GM12878 (cell line): Measurements from ENCODE around the gene IQCH. TPM values are rescaled to one million over a fixed set of nuclear protein-coding genes. Genes with fewer than 3 reads are reported as not detected.

Source experiments
- ATAC-seq: fragments of 200-7000 bp; cut with Tn5 transposase; 3 replicates; pipeline ENCODE4 v1.9.1; 2020; ENCODE audit warnings: mild to moderate bottlenecking, moderate library complexity
- BruUV-seq: library from RNA; stranded (reverse); fragments of 400-500 nt; replicated peaks from 2 replicates; lab custom pipeline; 2021; lab: Mats Ljungman, UMichigan
- CTCF ChIA-PET: fragments of 300-600 bp; sonication (Branson Sonifier 250); formaldehyde crosslinking; extraction: SDS; loops from one replicate; lab custom pipeline; 2021; ENCODE audit warnings: inconsistent platforms; lab: Yijun Ruan, JAX
- POLR2A ChIA-PET: fragments of 350-600 bp; formaldehyde crosslinking; extraction: SDS; loops from one replicate; lab custom pipeline; 2021; ENCODE audit warnings: inconsistent platforms; lab: Charles Lee
- RAD21 ChIA-PET: fragments of 300-600 bp; sonication (Branson Sonifier 250); formaldehyde crosslinking; loops from one replicate; lab custom pipeline; 2023; ENCODE audit warnings: antibody characterized with exemption; ENCODE audit not compliant: unreplicated experiment; lab: Charles Lee
- SMC1A ChIA-PET: fragments of 300-600 bp; sonication (Branson Sonifier 250); formaldehyde crosslinking; loops from one replicate; lab custom pipeline; 2023; ENCODE audit not compliant: unreplicated experiment, uncharacterized antibody; lab: Charles Lee
- DNase-seq: peaks from one replicate; pipeline ENCODE4 v3.0.0-alpha.2; 2011; ENCODE audit warnings: low read depth, low spot score
- FAIRE-seq: peaks from 3 replicates; lab custom pipeline; 2011; peaks lifted over from hg19 to GRCh38; lab: Jason Lieb, UNC
- H2AFZ ChIP-seq: 2 replicates; pipeline ENCODE4 v1.6.0; 2011; ENCODE audit warnings: low read depth, low read length, control low read depth; ENCODE audit not compliant: control insufficient read depth
- H3K27ac ChIP-seq: 2 replicates; pipeline ENCODE4 v1.5.1; 2011; ENCODE audit warnings: control low read depth; ENCODE audit not compliant: control insufficient read depth, insufficient read depth
- H3K27me3 ChIP-seq, 2 experiments: replicated peaks in 1 of 2; 2 replicates each; pipeline versions ENCODE4 v1.6.0 to v1.6.1; 2011; ENCODE audit warnings: low read length in 1 of 2; ENCODE audit not compliant: control insufficient read depth in 2 of 2, insufficient read depth in 2 of 2
- H3K36me3 ChIP-seq, 2 experiments: 2 replicates each; pipeline ENCODE4 v1.5.1; 2011; ENCODE audit warnings: low read length in 1 of 2; ENCODE audit not compliant: control insufficient read depth in 2 of 2, insufficient read depth in 2 of 2
- H3K4me1 ChIP-seq: 2 replicates; pipeline ENCODE4 v1.6.1; 2011; ENCODE audit warnings: mild to moderate bottlenecking, low read length, moderate library complexity, mixed read lengths; ENCODE audit not compliant: control insufficient read depth, insufficient read depth
- H3K4me2 ChIP-seq: 2 replicates; pipeline ENCODE4 v1.6.0; 2011; ENCODE audit warnings: control low read depth; ENCODE audit not compliant: control insufficient read depth, insufficient read depth
- H3K4me3 ChIP-seq: fragments of 200-600 bp; sonication (generic); 2 replicates; pipeline ENCODE4 v1.5.1; 2016
- H3K79me2 ChIP-seq: 2 replicates; pipeline ENCODE4 v1.6.0; 2011; ENCODE audit warnings: low read length; ENCODE audit not compliant: control insufficient read depth, insufficient read depth
- H3K9ac ChIP-seq: 2 replicates; pipeline ENCODE4 v1.8.0; 2011; ENCODE audit warnings: low read length, control low read depth, mixed read lengths; ENCODE audit not compliant: control insufficient read depth, insufficient read depth
- H3K9me3 ChIP-seq: replicated peaks from 3 replicates; pipeline ENCODE4 v1.5.1; 2011; ENCODE audit warnings: mild to moderate bottlenecking, low read length; ENCODE audit not compliant: control insufficient read depth, insufficient read depth
- H4K20me1 ChIP-seq: 2 replicates; pipeline ENCODE4 v1.6.0; 2011; ENCODE audit not compliant: control insufficient read depth, insufficient read depth
- DPF2 ChIP-seq: fragments of 450-650 bp; IDR thresholded peaks from 2 replicates; pipeline ENCODE4 v1.6.1; 2017; ENCODE audit warnings: mild to moderate bottlenecking
- EED ChIP-seq: sonication (generic); IDR thresholded peaks from 2 replicates; pipeline ENCODE4 v1.6.1; 2016; ENCODE audit warnings: antibody characterized with exemption, low read depth
- ESRRA ChIP-seq: IDR thresholded peaks from 2 replicates; pipeline ENCODE4 v1.6.1; 2012; ENCODE audit warnings: mild to moderate bottlenecking, low read length, improper control_type of control experiment
- JUNB ChIP-seq: IDR thresholded peaks from 2 replicates; pipeline ENCODE4 v1.6.1; 2016; ENCODE audit warnings: antibody characterized with exemption, mild to moderate bottlenecking
- NR2F1 ChIP-seq: fragments of 450-650 bp; conservative IDR thresholded peaks from 2 replicates; pipeline ENCODE4 v1.6.1; 2017; ENCODE audit warnings: mild to moderate bottlenecking
- SRF ChIP-seq, 2 experiments: IDR thresholded peaks; 2 replicates each; pipeline ENCODE4 v1.6.1; 2011; ENCODE audit warnings: low read depth in 2 of 2, low read length in 2 of 2, mild to moderate bottlenecking in 1 of 2, moderate library complexity in 1 of 2
- TAF1 ChIP-seq: IDR thresholded peaks from 2 replicates; pipeline ENCODE4 v1.6.1; 2011; ENCODE audit warnings: mild to moderate bottlenecking, low read depth, low read length, borderline replicate concordance
- TCF3 ChIP-seq: IDR thresholded peaks from 2 replicates; pipeline ENCODE4 v1.6.1; 2012; ENCODE audit warnings: low read depth, mild to moderate bottlenecking, low read length, borderline replicate concordance; ENCODE audit not compliant: insufficient read depth
- YBX1 ChIP-seq: fragments of 450-650 bp; IDR thresholded peaks from 2 replicates; pipeline ENCODE4 v1.6.1; 2016; ENCODE audit warnings: antibody characterized with exemption
- ZBED1 ChIP-seq: IDR thresholded peaks from 2 replicates; pipeline ENCODE4 v1.6.1; 2016; ENCODE audit warnings: borderline replicate concordance
- ZSCAN29 ChIP-seq: fragments of 450-650 bp; IDR thresholded peaks from 2 replicates; pipeline ENCODE4 v1.6.1; 2017; ENCODE audit warnings: mild to moderate bottlenecking, moderate library complexity
- WGBS: methylation state at CpG from one replicate; pipeline ENCODE4 v1.1.6; 2016; ENCODE audit warnings: low lambda C conversion rate; ENCODE audit not compliant: insufficient replicate concordance, insufficient coverage; ENCODE audit errors: missing lambda C conversion rate; 5-methylcytosine and 5-hydroxymethylcytosine counted together
- in situ Hi-C: fragments of 300-500 bp; cut with MboI; formaldehyde crosslinking; loops from 9 replicates; pipeline ENCODE4 v1.14.3; 2018; ENCODE audit warnings: mixed read lengths
- intact Hi-C: fragments of 100-400 bp; cut with micrococcal nuclease; formaldehyde crosslinking; loops from one replicate; pipeline ENCODE4 v1.14.2; 2022; ENCODE audit not compliant: unreplicated experiment
- polyA plus RNA-seq, 11 experiments: library from polyadenylated mRNA; depleted of rRNA in 4 of 11; unstranded in 6 of 11; stranded (reverse) in 5 of 11; fragments of >200 nt; fragmentation: Nextera tagmentation in 4 of 11; fragmentation: Illumina TruSeq in 1 of 11; extraction: Ambion mirVana in 4 of 11; extraction: Trizol in 1 of 11; gene quantifications; 1 replicate in 1 of 11; 2 replicates in 10 of 11; pipeline versions ENCODE4 v1.2.1 to v1.2.3, GENCODE V29; 2011 to 2016; ENCODE audit warnings: inconsistent platforms in 2 of 11, missing spikeins in 2 of 11, low read depth in 1 of 11
- total RNA-seq, 4 experiments: library from RNA; depleted of rRNA in 3 of 4; stranded (reverse); fragments of >200 nt in 3 of 4; fragmentation: Illumina TruSeq in 1 of 4; extraction: Trizol in 1 of 4; gene quantifications; 2 replicates each; pipeline versions ENCODE4 v1.2.1 to v1.2.3, GENCODE V29; 2013 to 2021
- TF ChIP-seq, protein P1 (sequence below): fragments of 450-650 bp; formaldehyde crosslinking; IDR thresholded peaks from 2 replicates; pipeline ENCODE4 v1.4.0; 2022; ENCODE audit warnings: mild to moderate bottlenecking, moderate library complexity
- TF ChIP-seq, protein P2 (sequence below): fragments of 450-650 bp; IDR thresholded peaks from 2 replicates; pipeline ENCODE4 v1.6.1; 2016; ENCODE audit warnings: mild to moderate bottlenecking
- TF ChIP-seq, protein P3 (sequence below): fragments of 450-650 bp; IDR thresholded peaks from 2 replicates; pipeline ENCODE4 v1.6.1; 2017; ENCODE audit warnings: mild to moderate bottlenecking
- TF ChIP-seq, protein P4 (sequence below): IDR thresholded peaks from 2 replicates; pipeline ENCODE4 v1.6.1; 2011; ENCODE audit warnings: borderline replicate concordance, low read depth, mild to moderate bottlenecking, moderate library complexity, low read length; ENCODE audit not compliant: insufficient read depth, poor library complexity, severe bottlenecking

Gene IQCH
- total and polyA plus RNA-seq, 10 of the 15 experiments (the other 5 are each of a cell fraction or from before 2014, with no cell fraction given): 0.29 to 1.3 (median 0.99) TPM

DNA sequence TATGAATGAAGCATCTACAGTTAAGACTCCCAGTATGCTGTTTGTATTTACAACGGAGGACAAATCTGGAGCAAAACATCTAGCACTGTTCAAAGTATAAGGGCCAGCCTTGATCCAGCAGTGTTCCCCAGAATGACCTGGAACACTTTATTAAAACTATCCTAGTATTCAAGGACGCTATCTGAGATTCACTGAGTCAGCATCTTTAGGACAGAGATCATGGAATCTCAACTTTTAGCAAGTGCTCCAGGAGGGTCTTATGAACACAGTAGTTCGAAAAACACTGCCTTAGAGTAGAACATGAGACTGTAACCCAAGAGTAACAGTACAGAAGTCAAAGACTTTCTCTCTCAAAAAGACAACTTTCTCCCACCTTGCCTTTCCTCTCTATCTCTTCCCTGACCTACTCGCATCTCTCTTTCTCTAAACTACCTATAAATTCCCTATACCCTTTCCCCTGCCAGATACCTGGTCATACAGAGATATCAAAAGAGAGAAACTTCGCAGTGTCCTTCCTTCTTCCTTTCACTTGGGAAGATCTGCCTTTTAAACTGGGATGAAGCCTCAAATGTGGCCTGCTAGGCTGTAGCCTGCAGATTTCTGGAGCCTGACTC lies 43.9 kb upstream of the IQCH start:
- ATAC-seq: no peak
- H3K27ac ChIP-seq: no peak overlapping the region
- BruUV-seq: no TSS peak

More for the DNA sequence above, 43.9 kb upstream of the IQCH start:
- H3K4me1 ChIP-seq: no peaks in the 10 kb centered on the region
- TF ChIP-seq DPF2 (no peak), TCF3 (no peak), ZBED1 (no peak), ESRRA (no peak), NR2F1 (no peak), EED (no peak), SRF (IDR thresholded peaks at IDR 0.05; ENCODE audit: low read depth in 2 of 2, low read length in 2 of 2) (no peak), YBX1 (no peak), TAF1 (no peak), JUNB (no peak), ZSCAN29 (no peak)
- TF ChIP-seq, protein P1, sequence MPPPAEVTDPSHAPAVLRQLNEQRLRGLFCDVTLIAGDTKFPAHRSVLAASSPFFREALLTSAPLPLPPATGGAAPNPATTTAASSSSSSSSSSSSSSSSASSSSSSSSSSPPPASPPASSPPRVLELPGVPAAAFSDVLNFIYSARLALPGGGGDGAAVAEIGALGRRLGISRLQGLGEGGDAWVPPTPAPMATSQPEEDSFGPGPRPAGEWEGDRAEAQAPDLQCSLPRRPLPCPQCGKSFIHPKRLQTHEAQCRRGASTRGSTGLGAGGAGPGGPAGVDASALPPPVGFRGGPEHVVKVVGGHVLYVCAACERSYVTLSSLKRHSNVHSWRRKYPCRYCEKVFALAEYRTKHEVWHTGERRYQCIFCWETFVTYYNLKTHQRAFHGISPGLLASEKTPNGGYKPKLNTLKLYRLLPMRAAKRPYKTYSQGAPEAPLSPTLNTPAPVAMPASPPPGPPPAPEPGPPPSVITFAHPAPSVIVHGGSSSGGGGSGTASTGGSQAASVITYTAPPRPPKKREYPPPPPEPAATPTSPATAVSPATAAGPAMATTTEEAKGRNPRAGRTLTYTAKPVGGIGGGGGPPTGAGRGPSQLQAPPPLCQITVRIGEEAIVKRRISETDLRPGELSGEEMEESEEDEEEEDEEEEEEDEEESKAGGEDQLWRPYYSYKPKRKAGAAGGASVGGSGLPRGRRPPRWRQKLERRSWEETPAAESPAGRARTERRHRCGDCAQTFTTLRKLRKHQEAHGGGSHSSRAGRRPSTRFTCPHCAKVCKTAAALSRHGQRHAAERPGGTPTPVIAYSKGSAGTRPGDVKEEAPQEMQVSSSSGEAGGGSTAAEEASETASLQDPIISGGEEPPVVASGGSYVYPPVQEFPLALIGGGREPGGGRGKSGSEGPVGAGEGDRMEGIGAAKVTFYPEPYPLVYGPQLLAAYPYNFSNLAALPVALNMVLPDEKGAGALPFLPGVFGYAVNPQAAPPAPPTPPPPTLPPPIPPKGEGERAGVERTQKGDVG (CRISPR knock-in tag): no peak
- TF ChIP-seq, protein P2, sequence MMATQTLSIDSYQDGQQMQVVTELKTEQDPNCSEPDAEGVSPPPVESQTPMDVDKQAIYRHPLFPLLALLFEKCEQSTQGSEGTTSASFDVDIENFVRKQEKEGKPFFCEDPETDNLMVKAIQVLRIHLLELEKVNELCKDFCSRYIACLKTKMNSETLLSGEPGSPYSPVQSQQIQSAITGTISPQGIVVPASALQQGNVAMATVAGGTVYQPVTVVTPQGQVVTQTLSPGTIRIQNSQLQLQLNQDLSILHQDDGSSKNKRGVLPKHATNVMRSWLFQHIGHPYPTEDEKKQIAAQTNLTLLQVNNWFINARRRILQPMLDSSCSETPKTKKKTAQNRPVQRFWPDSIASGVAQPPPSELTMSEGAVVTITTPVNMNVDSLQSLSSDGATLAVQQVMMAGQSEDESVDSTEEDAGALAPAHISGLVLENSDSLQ: no peak
- TF ChIP-seq, protein P3, sequence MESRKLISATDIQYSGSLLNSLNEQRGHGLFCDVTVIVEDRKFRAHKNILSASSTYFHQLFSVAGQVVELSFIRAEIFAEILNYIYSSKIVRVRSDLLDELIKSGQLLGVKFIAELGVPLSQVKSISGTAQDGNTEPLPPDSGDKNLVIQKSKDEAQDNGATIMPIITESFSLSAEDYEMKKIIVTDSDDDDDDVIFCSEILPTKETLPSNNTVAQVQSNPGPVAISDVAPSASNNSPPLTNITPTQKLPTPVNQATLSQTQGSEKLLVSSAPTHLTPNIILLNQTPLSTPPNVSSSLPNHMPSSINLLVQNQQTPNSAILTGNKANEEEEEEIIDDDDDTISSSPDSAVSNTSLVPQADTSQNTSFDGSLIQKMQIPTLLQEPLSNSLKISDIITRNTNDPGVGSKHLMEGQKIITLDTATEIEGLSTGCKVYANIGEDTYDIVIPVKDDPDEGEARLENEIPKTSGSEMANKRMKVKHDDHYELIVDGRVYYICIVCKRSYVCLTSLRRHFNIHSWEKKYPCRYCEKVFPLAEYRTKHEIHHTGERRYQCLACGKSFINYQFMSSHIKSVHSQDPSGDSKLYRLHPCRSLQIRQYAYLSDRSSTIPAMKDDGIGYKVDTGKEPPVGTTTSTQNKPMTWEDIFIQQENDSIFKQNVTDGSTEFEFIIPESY: no peak
- TF ChIP-seq, protein P4, sequence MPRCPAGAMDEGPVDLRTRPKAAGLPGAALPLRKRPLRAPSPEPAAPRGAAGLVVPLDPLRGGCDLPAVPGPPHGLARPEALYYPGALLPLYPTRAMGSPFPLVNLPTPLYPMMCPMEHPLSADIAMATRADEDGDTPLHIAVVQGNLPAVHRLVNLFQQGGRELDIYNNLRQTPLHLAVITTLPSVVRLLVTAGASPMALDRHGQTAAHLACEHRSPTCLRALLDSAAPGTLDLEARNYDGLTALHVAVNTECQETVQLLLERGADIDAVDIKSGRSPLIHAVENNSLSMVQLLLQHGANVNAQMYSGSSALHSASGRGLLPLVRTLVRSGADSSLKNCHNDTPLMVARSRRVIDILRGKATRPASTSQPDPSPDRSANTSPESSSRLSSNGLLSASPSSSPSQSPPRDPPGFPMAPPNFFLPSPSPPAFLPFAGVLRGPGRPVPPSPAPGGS: no peak
- TF ChIP-seq, all 136 proteins: peak for 0
- H3K9me3 ChIP-seq: peaks cover 3% of the 10 kb centered on the region; the same call in 2 of the 3 replicates
- no peaks in the 10 kb centered on the region for H3K27me3 ChIP-seq
- whole genome bisulfite sequencing: 98% methylated on average over 5 of the region's 5 CpGs
- H3K4me2 ChIP-seq: no peak overlapping the region
- SMC1A ChIA-PET: no interaction called here
- RAD21 ChIA-PET: interaction anchor here (0.7 kb wide), 1 partner anchor 261 kb away, joined by 3 read pairs; no protein-coding TSS in a partner anchor
- CTCF ChIA-PET: interaction anchor here (0.7 kb wide), 1 partner anchor 244 kb away, joined by 3 read pairs; no protein-coding TSS in a partner anchor
- in situ Hi-C loops: no loop called here
- intact Hi-C loops: no loop called here
- no peaks in the 10 kb centered on the region for H4K20me1 ChIP-seq
- no peak for FAIRE-seq
- DNase-seq: no peak
- POLR2A ChIA-PET: no interaction called here
- H3K4me3 ChIP-seq: no peak overlapping the region
- no peaks in the 10 kb centered on the region for H3K79me2 ChIP-seq
- peaks cover 0 to 14% of the 10 kb centered on the region in 2 experiments; a peak in 2 of 4 replicates for H3K36me3 ChIP-seq
- no peak overlapping the region for H3K9ac ChIP-seq
- H2AFZ ChIP-seq: no peak overlapping the region
